Measurements from ENCODE around the gene KMT2E.
"Not testable (repeated sequence)": the region's sequence is repeated elsewhere in the genome, so short reads cannot be mapped to it uniquely, and the experiment has no call there.

KMT2E gene

DNA sequence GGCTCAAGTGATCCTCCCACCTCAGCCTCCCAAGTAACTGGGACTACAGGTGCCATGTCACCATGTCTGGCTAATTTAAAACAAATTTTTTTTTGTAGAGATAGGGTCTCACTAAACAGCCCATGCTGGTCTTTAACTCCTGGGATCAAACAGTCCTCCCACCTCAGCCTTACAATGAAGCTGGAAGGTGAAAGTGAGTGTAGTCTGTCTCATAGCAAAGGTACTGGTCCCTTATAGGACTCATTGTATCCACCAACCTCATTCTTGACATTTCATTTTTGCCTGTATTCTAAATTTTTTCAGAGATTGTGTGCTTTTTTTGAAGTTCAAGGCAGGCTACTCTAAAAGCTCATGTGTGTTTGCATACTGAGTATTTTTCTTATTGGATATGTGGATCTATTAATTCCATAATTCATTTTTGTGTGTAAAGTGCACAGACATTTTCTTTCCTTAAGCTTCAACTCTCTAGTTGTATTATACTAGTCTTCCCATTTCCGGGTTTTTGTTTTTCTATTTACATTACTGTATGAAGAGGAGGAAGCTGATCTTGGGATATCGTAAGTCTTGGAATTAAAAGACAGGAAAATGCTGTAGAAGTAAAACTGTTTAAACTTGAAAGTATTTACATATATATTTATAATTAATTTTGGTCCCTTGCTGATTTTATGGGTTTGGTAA is 13.3 kb downstream of the KMT2E start:
- no peak for DNase-seq

DNA sequence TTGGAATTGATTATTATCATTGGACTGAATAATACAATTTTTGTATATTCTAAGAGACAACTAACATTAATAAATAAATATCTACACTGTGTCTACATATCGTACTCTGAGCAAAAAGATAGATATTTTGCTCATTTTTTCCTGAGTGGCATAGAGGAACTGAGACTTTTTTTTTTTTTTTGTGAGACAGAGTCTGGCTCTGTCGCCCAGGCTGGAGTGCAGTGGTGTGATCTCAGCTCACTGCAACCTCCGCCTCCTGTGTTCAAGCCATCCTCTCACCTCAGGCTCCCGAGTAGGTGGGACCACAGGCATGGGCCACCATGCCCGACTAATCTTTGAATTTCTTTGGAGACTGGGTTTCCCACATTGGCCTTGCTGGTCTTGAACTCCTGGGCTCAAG is 14.0 kb downstream of the KMT2E start:
- no peak for DNase-seq

DNA sequence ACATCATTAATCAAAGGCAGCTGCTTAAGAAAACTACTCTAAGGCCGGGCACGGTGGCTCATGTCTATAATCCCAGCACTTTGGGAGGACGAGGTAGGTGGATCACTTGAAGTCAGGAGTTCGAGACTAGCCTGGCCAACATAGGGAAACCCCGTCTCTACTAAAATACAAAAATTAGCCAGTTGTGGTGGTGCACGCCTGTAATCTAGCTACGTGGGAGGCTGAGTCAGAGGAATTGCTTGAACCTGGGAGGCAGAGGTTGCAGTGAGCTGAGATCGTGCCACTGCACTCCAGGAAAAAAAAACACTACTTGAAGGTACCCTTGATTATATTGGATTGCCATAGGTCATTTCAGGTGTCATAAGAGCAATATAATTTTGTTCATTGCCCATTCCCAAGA is 14.9 kb downstream of the KMT2E start:
- DNase-seq: not testable (repeated sequence)

DNA sequence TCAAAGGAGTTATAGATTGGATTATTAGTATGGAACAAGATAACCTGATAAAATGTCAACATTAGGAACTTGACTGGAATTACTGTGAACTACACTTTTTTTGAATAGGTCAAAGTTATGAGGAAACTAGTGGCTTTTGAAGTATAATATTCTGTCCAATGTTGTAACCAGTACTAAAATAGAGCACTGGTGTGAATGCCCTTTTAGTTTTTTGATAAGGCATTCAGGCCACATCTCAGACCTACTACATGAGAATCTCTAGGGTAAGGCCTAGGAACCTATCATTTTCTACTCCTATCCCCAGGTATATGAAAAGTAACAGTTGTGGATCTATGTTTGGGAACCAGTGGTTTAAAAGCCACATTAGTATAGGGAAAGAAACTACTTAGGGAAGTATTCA is 16.4 kb downstream of the KMT2E start:
- DNase-seq: no peak

- no peak for DNase-seq
Measured at GRCh38 chr7:105032553-105033214, 18.7 kb downstream of the KMT2E start.

GRCh38 chr7:105035349-105035748 is 21.3 kb downstream of the KMT2E start:
- DNase-seq: no peak

DNA sequence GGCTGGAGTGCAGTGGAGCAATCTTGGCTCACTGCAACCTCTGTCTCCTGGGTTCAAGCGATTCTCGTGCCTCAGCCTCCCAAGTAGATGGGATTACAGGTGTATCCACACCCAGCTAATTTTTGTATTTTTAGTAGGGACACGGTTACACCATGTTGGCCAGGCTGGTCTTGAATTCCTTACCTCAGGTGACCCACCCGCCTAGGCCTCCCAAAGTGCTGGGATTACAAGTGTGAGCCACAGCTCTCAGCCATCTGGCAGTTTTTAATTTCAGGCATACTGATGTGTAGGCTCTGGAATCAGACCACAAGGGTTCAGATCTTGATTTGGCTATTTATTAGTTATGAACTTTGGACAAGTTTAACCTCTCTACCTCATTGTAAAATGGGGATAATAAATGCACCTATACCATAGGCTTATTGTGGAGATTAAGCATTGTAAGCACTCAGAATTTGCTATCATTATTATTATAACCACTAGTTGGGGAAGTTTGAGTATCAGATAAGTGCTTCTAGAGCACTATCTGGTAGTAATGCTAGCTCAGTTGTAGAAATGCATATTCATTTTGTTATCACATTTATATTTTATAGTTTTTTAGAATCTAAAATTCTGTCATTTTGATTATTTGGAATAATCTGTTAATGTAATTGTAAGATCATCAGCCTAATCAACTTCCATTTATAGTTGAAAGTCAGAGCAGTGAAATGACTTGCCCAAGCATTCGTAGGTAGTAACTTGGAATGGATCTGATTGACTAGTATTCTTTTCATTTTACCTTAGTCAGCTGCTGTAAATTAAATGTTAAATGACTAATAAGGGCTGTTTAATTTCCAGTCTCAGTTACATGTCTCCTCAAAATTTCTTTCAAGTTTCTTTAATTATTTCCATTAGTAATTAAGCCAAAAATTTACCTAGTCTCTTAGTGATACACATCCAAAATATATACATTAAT is 22.5 kb downstream of the KMT2E start:
- DNase-seq: no peak

DNA sequence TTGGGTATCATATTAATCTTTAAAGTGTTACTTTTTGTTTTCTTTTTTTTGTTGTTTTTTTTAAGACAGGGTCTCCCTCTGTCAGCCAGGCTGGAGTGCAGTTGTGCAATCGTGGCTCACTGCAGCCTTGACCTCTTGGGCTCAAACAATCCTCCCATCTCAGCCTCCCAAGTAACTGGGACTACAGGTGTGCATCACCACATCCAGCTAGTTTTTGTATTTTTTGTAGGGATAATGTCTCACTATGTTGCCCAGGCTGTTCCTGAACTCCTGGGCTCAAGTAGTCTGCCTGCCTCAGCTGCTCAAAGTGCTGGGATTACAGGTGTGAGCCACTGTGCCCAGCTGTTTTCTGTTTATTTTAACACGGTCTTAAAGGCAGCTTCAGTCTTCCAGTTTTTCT is 23.3 kb downstream of the KMT2E start:
- no peak for DNase-seq

DNA sequence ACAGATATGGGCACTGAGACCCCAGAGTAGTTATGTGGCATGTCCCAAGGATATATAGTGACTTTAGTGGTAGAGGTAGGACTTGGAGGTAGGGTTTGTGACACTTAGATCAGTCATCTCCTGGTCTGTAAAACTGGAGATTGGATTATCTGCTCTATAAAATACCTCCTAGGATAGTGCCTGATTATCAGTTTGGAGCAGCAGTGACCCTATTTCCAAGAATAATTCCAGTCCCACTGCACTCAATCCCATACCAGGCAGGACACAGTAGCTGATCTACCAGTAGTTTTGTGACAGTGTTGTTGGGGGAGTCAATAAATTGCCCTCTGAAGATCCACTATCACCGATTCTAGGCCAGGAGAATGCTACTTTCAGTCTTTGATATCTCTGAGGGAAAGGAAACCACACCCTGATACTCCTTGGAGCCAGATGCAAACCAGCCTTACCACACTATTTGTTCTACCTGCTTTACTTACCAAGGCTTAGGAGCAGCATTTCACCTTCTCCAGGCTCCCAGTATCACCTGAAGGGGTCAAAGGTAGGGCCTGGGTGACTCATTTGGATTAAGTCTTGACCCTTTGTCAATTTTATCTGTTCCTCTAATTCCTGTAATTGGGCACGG is 30.6 kb downstream of the KMT2E start:
- DNase-seq: no peak

GRCh38 chr7:105046414-105046813 is 32.4 kb downstream of the KMT2E start:
- DNase-seq: no peak

DNA sequence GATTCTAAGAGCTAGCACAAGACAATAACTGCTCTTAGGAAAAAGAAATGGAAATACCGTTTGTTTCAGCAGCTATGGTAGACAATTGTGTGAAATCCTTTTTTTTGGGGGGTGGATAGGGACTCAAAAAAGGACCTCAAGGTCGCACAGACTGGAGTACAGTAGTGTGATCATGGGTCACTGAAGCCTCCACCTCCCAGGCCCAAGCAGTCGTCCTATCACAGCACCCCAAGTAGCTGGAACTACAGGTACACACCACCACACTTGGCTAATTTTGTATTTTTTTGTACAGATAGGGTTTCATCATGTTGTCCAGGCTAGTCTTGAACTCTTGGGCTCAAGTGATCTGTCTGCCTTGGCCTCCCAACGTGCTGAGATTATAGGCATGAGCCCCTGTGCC is 33.9 kb downstream of the KMT2E start:
- DNase-seq: no peak

DNA sequence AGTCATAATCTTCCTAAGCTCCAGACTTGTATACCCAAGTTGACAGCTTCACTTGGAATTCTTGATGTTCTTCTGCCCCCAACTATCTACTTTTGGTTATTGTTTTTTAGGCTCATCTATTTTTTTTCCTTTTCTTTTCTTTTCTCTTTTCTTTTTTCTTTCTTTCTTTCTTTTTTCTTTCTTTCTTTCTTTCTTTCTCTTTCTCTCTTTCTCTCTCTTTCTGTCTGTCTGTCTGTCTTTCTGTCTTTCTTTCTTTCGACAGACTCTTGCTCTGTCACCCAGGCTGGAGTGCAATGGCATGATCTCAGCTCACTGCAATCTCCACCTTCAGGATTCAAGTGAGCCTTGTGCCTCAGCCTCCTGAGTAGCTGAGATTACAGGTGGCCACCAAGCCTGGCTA is 36.5 kb downstream of the KMT2E start:
- DNase-seq: no peak

- DNase-seq: not testable (repeated sequence)
Measured at GRCh38 chr7:105050899-105051298, 36.9 kb downstream of the KMT2E start.

DNA sequence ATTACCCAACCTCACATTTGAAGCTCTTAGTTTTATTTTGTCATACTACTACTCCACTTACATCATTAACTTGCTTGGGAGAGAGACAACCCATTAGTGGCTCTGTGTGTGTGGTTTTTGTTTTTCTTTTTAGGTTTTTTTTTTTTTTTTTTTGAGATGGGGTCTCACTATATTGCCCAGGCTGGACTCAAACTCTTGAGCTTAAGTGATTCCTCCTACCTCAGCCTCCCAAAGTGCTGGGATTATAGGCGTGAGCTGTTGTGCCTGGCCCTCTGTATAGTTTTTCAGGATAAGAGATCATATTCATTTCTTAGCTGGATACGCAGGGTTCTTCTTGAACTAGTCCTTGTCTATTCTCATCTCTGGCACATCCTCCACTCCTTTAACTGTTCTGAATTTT is 41.1 kb downstream of the KMT2E start:
- no peak for DNase-seq

DNA sequence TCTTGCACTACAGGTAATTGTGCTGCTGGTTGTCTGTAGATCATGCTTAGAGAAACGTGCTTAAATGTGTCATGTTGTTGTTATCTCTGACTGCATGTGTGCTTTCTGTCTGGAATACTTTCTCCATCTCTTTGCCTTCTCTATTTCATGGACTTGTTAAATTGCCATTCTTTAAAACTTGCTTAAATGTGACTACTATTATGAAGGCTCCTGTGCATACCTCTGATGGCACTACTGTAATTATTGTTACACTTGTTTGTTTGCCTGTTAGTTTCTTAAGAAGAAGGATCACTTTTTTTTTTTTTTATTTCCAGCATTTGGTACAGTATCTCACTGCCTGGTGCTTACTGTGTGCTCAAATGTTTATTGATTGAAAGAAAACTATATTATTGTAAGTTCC is 41.6 kb downstream of the KMT2E start:
- DNase-seq: no peak

- DNase-seq: no peak
Measured at GRCh38 chr7:105057472-105057871, 43.5 kb downstream of the KMT2E start.

GRCh38 chr7:105060437-105060836 is 46.4 kb downstream of the KMT2E start:
- DNase-seq: no peak

DNA sequence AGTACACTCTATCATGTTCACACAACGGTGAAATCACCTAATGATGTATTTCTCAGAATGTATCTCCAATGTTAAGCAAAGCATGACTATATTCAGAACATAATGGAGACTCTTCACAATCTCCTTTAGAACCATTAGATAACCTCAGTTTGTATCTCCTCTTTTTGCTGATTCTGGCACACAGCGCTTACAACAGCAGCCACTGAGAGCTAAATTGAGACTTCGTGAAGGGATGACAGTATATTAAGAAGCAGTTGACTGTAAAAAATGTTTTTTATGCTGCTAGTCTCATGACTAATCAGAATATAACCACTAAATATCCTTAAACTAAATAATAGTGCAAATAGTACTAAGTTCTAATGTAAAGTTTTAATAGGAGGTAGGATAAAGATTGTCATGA is 46.9 kb downstream of the KMT2E start:
- DNase-seq: no peak

DNA sequence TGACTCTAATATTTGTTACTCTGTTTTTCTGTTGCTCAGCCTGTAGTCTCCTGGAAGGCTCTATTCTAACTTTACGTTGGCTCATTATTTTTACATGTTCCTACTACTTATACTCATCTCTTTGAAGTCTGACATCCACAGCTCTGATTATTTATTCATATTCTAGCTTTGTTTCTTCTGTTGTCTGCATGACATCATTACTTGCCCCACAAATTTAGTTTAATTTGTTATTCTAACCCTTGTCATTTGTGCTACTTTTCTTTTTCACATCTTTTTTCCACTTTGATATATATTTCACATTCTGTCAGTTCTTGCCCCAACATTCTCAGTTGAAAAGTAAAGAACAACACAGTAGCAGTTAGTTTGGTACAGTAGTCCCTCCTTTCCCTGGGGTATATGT is 51.1 kb downstream of the KMT2E start:
- DNase-seq: no peak

DNA sequence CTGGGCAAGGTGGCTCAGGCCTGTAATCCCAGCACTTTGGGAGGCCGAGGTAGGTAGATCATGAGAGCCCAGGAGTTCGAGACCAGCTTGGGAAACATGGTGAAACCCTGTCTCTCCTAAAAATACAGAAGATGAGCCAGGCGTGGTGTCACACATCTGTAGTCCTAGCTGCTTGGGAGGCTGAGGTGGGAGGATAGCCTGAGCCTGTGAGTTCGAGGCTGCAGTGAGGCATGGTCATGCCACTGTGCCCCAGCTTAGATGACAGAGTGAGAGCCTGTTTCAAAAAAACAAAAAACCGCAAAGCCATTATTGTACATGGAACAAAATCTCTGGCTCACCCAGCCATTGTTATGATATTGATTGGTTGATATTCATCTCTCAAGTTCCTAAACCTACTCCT is 53.7 kb downstream of the KMT2E start:
- no peak for DNase-seq

- no peak for DNase-seq
Measured at GRCh38 chr7:105068886-105069285, 54.9 kb downstream of the KMT2E start.

DNA sequence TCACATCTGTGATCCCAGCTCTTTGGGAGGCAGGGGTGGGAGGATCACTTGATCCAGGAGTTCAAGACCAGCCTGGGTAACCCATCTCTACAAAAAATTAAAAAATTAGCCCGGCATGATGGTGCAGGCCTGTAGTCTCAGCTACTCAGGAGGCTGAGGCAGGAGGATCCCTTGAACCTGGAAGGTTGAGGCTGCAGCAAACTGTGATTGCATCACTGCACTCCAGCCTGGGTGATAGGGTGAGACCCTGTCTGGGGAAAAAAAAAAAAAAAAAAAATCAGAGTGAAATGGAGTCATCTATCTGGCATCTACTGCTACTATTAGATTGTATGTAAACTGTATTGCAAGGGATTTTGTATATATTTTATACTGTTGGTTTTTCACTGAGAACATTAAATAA is 59.1 kb downstream of the KMT2E start:
- DNase-seq: no peak

- DNase-seq: no peak
Measured at GRCh38 chr7:105079348-105079747, 65.3 kb downstream of the KMT2E start.

All from stimulated activated CD4-positive, alpha-beta T cell treated with anti-CD3 and anti-CD28 coated beads, Interleukin-4, amount 100 ng/mL, for 24 hours (primary cell).